Measurements from ENCODE around the gene ACTRT2.

- TF ChIP-seq PATZ1 (CRISPR knock-in tag; IDR thresholded peaks at IDR 0.05; ENCODE audit: borderline replicate concordance) = no peak
- TF ChIP-seq TSHZ2 (CRISPR knock-in tag; IDR thresholded peaks at IDR 0.05) = no peak
- TF ChIP-seq ZNF8 (CRISPR knock-in tag; IDR thresholded peaks at IDR 0.05) = no peak
- TF ChIP-seq CSRNP3 (CRISPR knock-in tag; IDR thresholded peaks at IDR 0.05) = no peak
These were observed 42.5 kb upstream of the ACTRT2 start for GRCh38 chr1:2978691-2979190.

Measured in SK-N-SH treated with all-trans-retinoic acid at 6 μM for 48 hours (cell line).